ENCODE measurements around the gene ARMC2.

DNA sequence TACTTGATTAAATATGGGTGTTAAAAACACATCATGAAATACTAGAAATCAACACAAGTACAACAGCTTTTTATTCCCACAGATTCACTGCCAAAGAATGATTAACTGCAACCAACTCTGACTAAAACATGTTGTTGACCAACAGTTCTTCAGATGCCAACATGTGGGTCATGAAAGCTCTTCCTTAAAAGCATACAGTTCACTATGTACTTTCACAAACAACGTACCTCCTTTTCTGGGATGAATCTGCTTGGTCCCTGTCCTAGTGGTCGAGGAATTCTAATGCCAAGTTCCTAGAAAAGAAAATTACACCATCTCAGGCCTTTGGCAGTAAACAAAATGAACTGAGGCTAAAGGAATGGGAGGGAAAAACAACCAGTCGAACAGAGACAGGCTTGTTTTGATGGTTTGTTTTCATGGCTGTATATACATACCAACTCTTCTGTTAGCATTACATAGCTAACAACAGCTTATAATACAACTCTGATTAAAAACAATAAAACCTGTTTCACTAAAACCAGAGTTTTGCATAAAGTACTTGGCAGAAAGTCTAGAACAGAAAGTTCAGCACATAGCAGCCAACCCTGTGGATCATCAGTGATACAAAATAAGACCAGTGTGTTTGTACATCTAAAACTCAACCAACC, 154.0 kb downstream of the ARMC2 start:
- TF ChIP-seq RAD21 (IDR thresholded peaks at IDR 0.05; ENCODE audit: low read length) = no peak
- TF ChIP-seq, protein P1, sequence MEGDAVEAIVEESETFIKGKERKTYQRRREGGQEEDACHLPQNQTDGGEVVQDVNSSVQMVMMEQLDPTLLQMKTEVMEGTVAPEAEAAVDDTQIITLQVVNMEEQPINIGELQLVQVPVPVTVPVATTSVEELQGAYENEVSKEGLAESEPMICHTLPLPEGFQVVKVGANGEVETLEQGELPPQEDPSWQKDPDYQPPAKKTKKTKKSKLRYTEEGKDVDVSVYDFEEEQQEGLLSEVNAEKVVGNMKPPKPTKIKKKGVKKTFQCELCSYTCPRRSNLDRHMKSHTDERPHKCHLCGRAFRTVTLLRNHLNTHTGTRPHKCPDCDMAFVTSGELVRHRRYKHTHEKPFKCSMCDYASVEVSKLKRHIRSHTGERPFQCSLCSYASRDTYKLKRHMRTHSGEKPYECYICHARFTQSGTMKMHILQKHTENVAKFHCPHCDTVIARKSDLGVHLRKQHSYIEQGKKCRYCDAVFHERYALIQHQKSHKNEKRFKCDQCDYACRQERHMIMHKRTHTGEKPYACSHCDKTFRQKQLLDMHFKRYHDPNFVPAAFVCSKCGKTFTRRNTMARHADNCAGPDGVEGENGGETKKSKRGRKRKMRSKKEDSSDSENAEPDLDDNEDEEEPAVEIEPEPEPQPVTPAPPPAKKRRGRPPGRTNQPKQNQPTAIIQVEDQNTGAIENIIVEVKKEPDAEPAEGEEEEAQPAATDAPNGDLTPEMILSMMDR (IDR thresholded peaks at IDR 0.05) = no peak
- TF ChIP-seq TAF1 (IDR thresholded peaks at IDR 0.05; ENCODE audit: borderline replicate concordance, low read depth, low read length) = no peak
- TF ChIP-seq REST (IDR thresholded peaks at IDR 0.05; ENCODE audit: low read depth, low read length) = no peak
- TF ChIP-seq RXRA (IDR thresholded peaks at IDR 0.05; ENCODE audit: borderline replicate concordance, low read depth) = no peak
- TF ChIP-seq MEF2A (IDR thresholded peaks at IDR 0.05; ENCODE audit: borderline replicate concordance, low read depth) = no peak
- TF ChIP-seq POLR2AphosphoS5 (IDR thresholded peaks at IDR 0.05; ENCODE audit: low read depth, low read length) = no peak
- no peak for TF ChIP-seq FOXM1 (IDR thresholded peaks at IDR 0.05; ENCODE audit: low read depth)
- no peak for TF ChIP-seq MAX (IDR thresholded peaks at IDR 0.05; ENCODE audit: low read depth)
- TF ChIP-seq EP300 (IDR thresholded peaks at IDR 0.05; ENCODE audit: borderline replicate concordance in 1 of 2, low read depth in 1 of 2, low read length in 1 of 2) = no peak
- TF ChIP-seq RFX5 (IDR thresholded peaks at IDR 0.05; ENCODE audit: low read length) = no peak
